Liver (tissue), 9 donors: ENCODE measurements around the gene BRD4. TPM values are rescaled to one million over a fixed set of nuclear protein-coding genes. Genes with fewer than 3 reads are reported as not detected.

Experiments
- DNase-seq: peaks from one replicate; pipeline ENCODE4 v3.0.0-alpha.2; 2017; ENCODE audit warnings: low spot score
- H3K27ac ChIP-seq, 2 donors: one replicate each; pipeline ENCODE4 v1.7.0; 2013; ENCODE audit warnings: inconsistent platforms in 2 of 2, low read length in 2 of 2, control low read depth in 1 of 2, low read depth in 1 of 2, mild to moderate bottlenecking in 1 of 2
- H3K27me3 ChIP-seq, 4 donors: one replicate each; pipeline versions ENCODE4 v1.6.1 to v1.7.0; 2013; ENCODE audit warnings: low read length in 3 of 4, inconsistent platforms in 1 of 4, mild to moderate bottlenecking in 1 of 4, moderate library complexity in 1 of 4; ENCODE audit not compliant: control insufficient read depth in 4 of 4, insufficient read depth in 4 of 4
- H3K36me3 ChIP-seq, 4 donors: one replicate each; pipeline versions ENCODE4 v1.6.1 to v1.7.0; 2013; ENCODE audit warnings: low read length in 3 of 4, mild to moderate bottlenecking in 3 of 4, low read depth in 1 of 4, moderate library complexity in 1 of 4; ENCODE audit not compliant: control insufficient read depth in 4 of 4, insufficient read depth in 3 of 4
- H3K4me1 ChIP-seq, 4 donors: one replicate each; pipeline versions ENCODE4 v1.6.1 to v1.7.0; 2013; ENCODE audit warnings: low read length in 3 of 4, mild to moderate bottlenecking in 3 of 4, moderate library complexity in 1 of 4; ENCODE audit not compliant: control insufficient read depth in 4 of 4, insufficient read depth in 4 of 4
- H3K4me3 ChIP-seq, 3 donors: one replicate each; pipeline versions ENCODE4 v1.6.1 to v1.7.0; 2013; ENCODE audit warnings: low read length in 3 of 3, control low read depth in 1 of 3, low read depth in 1 of 3, mild to moderate bottlenecking in 1 of 3
- H3K9ac ChIP-seq, 2 donors: one replicate each; pipeline ENCODE4 v1.7.0; 2013; ENCODE audit warnings: low read length in 2 of 2, mild to moderate bottlenecking in 2 of 2, moderate library complexity in 2 of 2, control low read depth in 1 of 2, low read depth in 1 of 2
- H3K9me3 ChIP-seq, 4 donors: one replicate each; pipeline versions ENCODE4 v1.6.1 to v1.7.0; 2013; ENCODE audit warnings: low read length in 3 of 4; ENCODE audit not compliant: control insufficient read depth in 4 of 4
- CTCF ChIP-seq: fragments of 150-350 bp; IDR thresholded peaks from 2 replicates; pipeline ENCODE4 v1.5.1; 2017; ENCODE audit warnings: improper control_type of control experiment, low read depth, low read length; ENCODE audit not compliant: missing input control
- EGR1 ChIP-seq, 2 donors: IDR thresholded peaks; 2 replicates each; pipeline ENCODE4 v1.6.1; 2016 to 2018; ENCODE audit warnings: antibody characterized with exemption in 2 of 2, low read depth in 2 of 2
- FOXA1 ChIP-seq: IDR thresholded peaks from 2 replicates; pipeline ENCODE4 v1.6.1; 2016; ENCODE audit warnings: antibody characterized with exemption
- FOXA2 ChIP-seq: IDR thresholded peaks from 2 replicates; pipeline ENCODE4 v1.6.1; 2016; ENCODE audit warnings: antibody characterized with exemption
- GABPA ChIP-seq, 2 donors: IDR thresholded peaks in 1 of 2; conservative IDR thresholded peaks in 1 of 2; 2 replicates each; pipeline ENCODE4 v1.6.1; 2016; ENCODE audit warnings: antibody characterized with exemption in 2 of 2, mild to moderate bottlenecking in 1 of 2, moderate library complexity in 1 of 2
- HNF4A ChIP-seq, 2 donors: conservative IDR thresholded peaks; 2 replicates each; pipeline ENCODE4 v1.6.1; 2016; ENCODE audit warnings: antibody characterized with exemption in 2 of 2, mild to moderate bottlenecking in 2 of 2
- HNF4G ChIP-seq: IDR thresholded peaks from 2 replicates; pipeline ENCODE4 v1.6.1; 2016; ENCODE audit warnings: antibody characterized with exemption
- JUND ChIP-seq, 2 donors: IDR thresholded peaks; 2 replicates each; pipeline ENCODE4 v1.6.1; 2016; ENCODE audit warnings: antibody characterized with exemption in 2 of 2
- NR2F2 ChIP-seq: IDR thresholded peaks from 2 replicates; pipeline ENCODE4 v1.6.1; 2016; ENCODE audit warnings: antibody characterized with exemption
- RAD21 ChIP-seq, 2 donors: IDR thresholded peaks; 2 replicates each; pipeline ENCODE4 v1.6.1; 2016; ENCODE audit warnings: antibody characterized with exemption in 2 of 2, mild to moderate bottlenecking in 2 of 2
- RXRA ChIP-seq, 2 donors: IDR thresholded peaks; 2 replicates each; pipeline ENCODE4 v1.6.1; 2017 to 2018; ENCODE audit warnings: antibody characterized with exemption in 2 of 2, mild to moderate bottlenecking in 1 of 2
- SP1 ChIP-seq: IDR thresholded peaks from 2 replicates; pipeline ENCODE4 v1.6.1; 2018; ENCODE audit warnings: antibody characterized with exemption, mild to moderate bottlenecking
- TAF1 ChIP-seq: conservative IDR thresholded peaks from 2 replicates; pipeline ENCODE4 v1.6.1; 2016; ENCODE audit warnings: antibody characterized with exemption, mild to moderate bottlenecking
- YY1 ChIP-seq: IDR thresholded peaks from 2 replicates; pipeline ENCODE4 v1.6.1; 2016; ENCODE audit warnings: antibody characterized with exemption, mild to moderate bottlenecking
- ZBTB33 ChIP-seq: IDR thresholded peaks from 2 replicates; pipeline ENCODE4 v1.6.1; 2016; ENCODE audit warnings: antibody characterized with exemption
- WGBS: extraction: QIAGEN DNeasy Blood & Tissue Kit; methylation state at CpG from one replicate; pipeline ENCODE4 v1.1.7; 2013; 5-methylcytosine and 5-hydroxymethylcytosine counted together
- polyA plus RNA-seq, 2 donors: library from polyadenylated mRNA; stranded (reverse) in 1 of 2; unstranded in 1 of 2; fragments of 200-250 nt in 1 of 2; fragments of >200 nt in 1 of 2; fragmentation: Nextera tagmentation in 1 of 2; extraction: Ambion mirVana in 1 of 2; gene quantifications; one replicate each; pipeline versions ENCODE4 v1.2.1 to v1.2.3, GENCODE V29; 2013 to 2015
- total RNA-seq, 2 donors: library from RNA; depleted of rRNA; stranded (reverse); fragments of >200 nt; gene quantifications; one replicate each; pipeline ENCODE4 v1.2.3, GENCODE V29; 2014
- TF ChIP-seq, protein P1 (sequence below): IDR thresholded peaks from 2 replicates; pipeline ENCODE4 v1.6.1; 2016; ENCODE audit warnings: antibody characterized with exemption
- TF ChIP-seq, protein P2 (sequence below): IDR thresholded peaks from 2 replicates; pipeline ENCODE4 v1.6.1; 2016; ENCODE audit warnings: antibody characterized with exemption, mild to moderate bottlenecking
- TF ChIP-seq, protein P3 (sequence below): IDR thresholded peaks from 2 replicates; pipeline ENCODE4 v1.6.1; 2016; ENCODE audit warnings: antibody characterized with exemption
- donor health status: healthy.
- donor health status: healthy.
- donor health status: healthy.
- donor health status: healthy.
- donor health status: healthy.

The BRD4 gene
- total and polyA plus RNA-seq, 4 donors = 13.6 to 25.8 (median 20.5) TPM

DNA sequence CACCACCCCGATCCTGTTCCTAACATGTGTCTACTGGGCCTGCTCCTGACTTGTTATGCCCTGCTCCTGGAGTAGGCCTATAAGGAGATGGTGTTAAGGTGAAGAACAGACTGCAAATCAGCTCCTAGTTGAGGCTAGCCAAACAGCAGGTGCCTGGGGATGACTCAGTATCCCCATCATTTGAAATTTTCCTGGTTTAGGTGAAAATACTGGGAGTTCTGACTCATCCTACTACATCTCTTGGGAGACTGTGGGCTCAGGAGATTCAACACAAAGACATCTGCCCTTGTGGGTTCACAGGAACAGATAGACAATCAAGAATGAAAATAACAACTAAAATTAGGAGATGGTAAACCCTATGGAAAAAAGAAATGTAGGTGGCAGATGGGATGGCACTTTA, 41.2 kb downstream of the BRD4 start:
- WGBS = 89% methylated on average over 1 of the region's 1 CpG
- Histone ChIP-seq H3K4me3 (no peak overlapping the region), H3K36me3 (no peaks in the 10 kb centered on the region), H3K4me1 (peaks cover 7 to 80% (median 56%) of the 10 kb centered on the region in 4 donors), H3K27ac (no peak overlapping the region), H3K9me3 (no peaks in the 10 kb centered on the region), H3K27me3 (no peaks in the 10 kb centered on the region), H3K9ac (no peak overlapping the region)
- no peak for DNase-seq
- no peak for TF ChIP-seq EGR1 (IDR thresholded peaks at IDR 0.05; ENCODE audit: low read depth in 2 of 2)
- TF ChIP-seq ZBTB33 = no peak
- no peak for TF ChIP-seq TAF1
- no peak for TF ChIP-seq GABPA (IDR thresholded peaks at IDR 0.05 in 1 of 2, conservative IDR thresholded peaks at IDR 0.05 in 1 of 2)
- no peak for TF ChIP-seq FOXA2
- no peak for TF ChIP-seq RXRA (IDR thresholded peaks at IDR 0.05)
- no peak for TF ChIP-seq FOXA1
- TF ChIP-seq RAD21 (IDR thresholded peaks at IDR 0.05) = no peak
- no peak for TF ChIP-seq NR2F2
- TF ChIP-seq, protein P1, sequence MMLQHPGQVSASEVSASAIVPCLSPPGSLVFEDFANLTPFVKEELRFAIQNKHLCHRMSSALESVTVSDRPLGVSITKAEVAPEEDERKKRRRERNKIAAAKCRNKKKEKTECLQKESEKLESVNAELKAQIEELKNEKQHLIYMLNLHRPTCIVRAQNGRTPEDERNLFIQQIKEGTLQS = no peak
- no peak for TF ChIP-seq CTCF
- TF ChIP-seq, protein P2, sequence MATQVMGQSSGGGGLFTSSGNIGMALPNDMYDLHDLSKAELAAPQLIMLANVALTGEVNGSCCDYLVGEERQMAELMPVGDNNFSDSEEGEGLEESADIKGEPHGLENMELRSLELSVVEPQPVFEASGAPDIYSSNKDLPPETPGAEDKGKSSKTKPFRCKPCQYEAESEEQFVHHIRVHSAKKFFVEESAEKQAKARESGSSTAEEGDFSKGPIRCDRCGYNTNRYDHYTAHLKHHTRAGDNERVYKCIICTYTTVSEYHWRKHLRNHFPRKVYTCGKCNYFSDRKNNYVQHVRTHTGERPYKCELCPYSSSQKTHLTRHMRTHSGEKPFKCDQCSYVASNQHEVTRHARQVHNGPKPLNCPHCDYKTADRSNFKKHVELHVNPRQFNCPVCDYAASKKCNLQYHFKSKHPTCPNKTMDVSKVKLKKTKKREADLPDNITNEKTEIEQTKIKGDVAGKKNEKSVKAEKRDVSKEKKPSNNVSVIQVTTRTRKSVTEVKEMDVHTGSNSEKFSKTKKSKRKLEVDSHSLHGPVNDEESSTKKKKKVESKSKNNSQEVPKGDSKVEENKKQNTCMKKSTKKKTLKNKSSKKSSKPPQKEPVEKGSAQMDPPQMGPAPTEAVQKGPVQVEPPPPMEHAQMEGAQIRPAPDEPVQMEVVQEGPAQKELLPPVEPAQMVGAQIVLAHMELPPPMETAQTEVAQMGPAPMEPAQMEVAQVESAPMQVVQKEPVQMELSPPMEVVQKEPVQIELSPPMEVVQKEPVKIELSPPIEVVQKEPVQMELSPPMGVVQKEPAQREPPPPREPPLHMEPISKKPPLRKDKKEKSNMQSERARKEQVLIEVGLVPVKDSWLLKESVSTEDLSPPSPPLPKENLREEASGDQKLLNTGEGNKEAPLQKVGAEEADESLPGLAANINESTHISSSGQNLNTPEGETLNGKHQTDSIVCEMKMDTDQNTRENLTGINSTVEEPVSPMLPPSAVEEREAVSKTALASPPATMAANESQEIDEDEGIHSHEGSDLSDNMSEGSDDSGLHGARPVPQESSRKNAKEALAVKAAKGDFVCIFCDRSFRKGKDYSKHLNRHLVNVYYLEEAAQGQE = no peak
- TF ChIP-seq SP1 = no peak
- TF ChIP-seq HNF4G = no peak
- no peak for TF ChIP-seq HNF4A (conservative IDR thresholded peaks at IDR 0.05)
- TF ChIP-seq, protein P3, sequence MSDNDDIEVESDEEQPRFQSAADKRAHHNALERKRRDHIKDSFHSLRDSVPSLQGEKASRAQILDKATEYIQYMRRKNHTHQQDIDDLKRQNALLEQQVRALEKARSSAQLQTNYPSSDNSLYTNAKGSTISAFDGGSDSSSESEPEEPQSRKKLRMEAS = no peak
- TF ChIP-seq YY1 = no peak
- TF ChIP-seq JUND (IDR thresholded peaks at IDR 0.05) = no peak
